COLO829 (cell line): ENCODE data around the gene SEC11C.
"Not testable (repeated sequence)": the region's sequence is repeated elsewhere in the genome, so short reads cannot be mapped to it uniquely, and the experiment has no call there.

Source experiments
- DNase-seq: peaks from one replicate; pipeline ENCODE4 v3.0.0; 2012; ENCODE audit warnings: low spot score

Gene SEC11C

GRCh38 chr18:59139615-59140301 lies at the start of gene SEC11C:
Gene SEC11C (plus strand): TSS chr18:59139884. CDS start chr18:59139949, 65 bp downstream.
- peak; percentile 96 for DNase-seq

GRCh38 chr18:59090966-59091603 lies 48.6 kb upstream of the SEC11C start:
- DNase-seq, result no peak

- no peak for DNase-seq
Measured at GRCh38 chr18:59093668-59094067, 46.0 kb upstream of the SEC11C start.

GRCh38 chr18:59094569-59094968 lies 45.1 kb upstream of the SEC11C start:
- no peak for DNase-seq

GRCh38 chr18:59096098-59096789 lies 43.4 kb upstream of the SEC11C start:
- no peak for DNase-seq

- no peak for DNase-seq
Measured at GRCh38 chr18:59101830-59102414, 37.8 kb upstream of the SEC11C start.

- DNase-seq, result no peak
Measured at GRCh38 chr18:59109375-59109774, 30.3 kb upstream of the SEC11C start.

- DNase-seq, result no peak
Measured at GRCh38 chr18:59114160-59114559, 25.5 kb upstream of the SEC11C start.

- DNase-seq, result no peak
Measured at GRCh38 chr18:59123588-59124369, 15.9 kb upstream of the SEC11C start.

- no peak for DNase-seq
Measured at GRCh38 chr18:59124370-59124704, 15.3 kb upstream of the SEC11C start.

GRCh38 chr18:59127047-59127446 lies 12.6 kb upstream of the SEC11C start:
- DNase-seq, result no peak

- no peak for DNase-seq
Measured at GRCh38 chr18:59129951-59130703, 9.6 kb upstream of the SEC11C start.

- DNase-seq, result no peak
Measured at GRCh38 chr18:59132810-59133465, 6.7 kb upstream of the SEC11C start.

- peak; percentile 97 for DNase-seq
Measured at GRCh38 chr18:59139291-59139614, 431 bp upstream of the SEC11C start.

GRCh38 chr18:59140302-59140885 lies 710 bp downstream of the SEC11C start:
- DNase-seq, result peak; percentile 36

GRCh38 chr18:59141294-59142068 lies 1.8 kb downstream of the SEC11C start:
- DNase-seq, result peak; percentile 79

GRCh38 chr18:59142274-59142673 lies 2.6 kb downstream of the SEC11C start:
- no peak for DNase-seq

- DNase-seq, result not testable (repeated sequence)
Measured at GRCh38 chr18:59142800-59143416, 3.2 kb downstream of the SEC11C start.

- peak; percentile 50 for DNase-seq
Measured at GRCh38 chr18:59143441-59143840, 3.8 kb downstream of the SEC11C start.
